Stimulated activated CD4-positive, alpha-beta T cell treated with anti-CD3 and anti-CD28 coated beads, Interleukin-12 subunit alpha, Interleukin-12 subunit beta, amount 100 ng/mL, for 24 hours (primary cell): ENCODE results near the gene ATP23.

Source experiments
- DNase-seq, 2 experiments: peaks; one replicate each; pipeline ENCODE4 v3.0.0-alpha.2; 2020; ENCODE audit warnings: low read depth in 2 of 2

ATP23 gene

GRCh38 chr12:57908511-57908910 lies 32.9 kb upstream of the ATP23 start:
- no peak for DNase-seq

- DNase-seq = no peak
Observed at GRCh38 chr12:57909056-57909455, 32.3 kb upstream of the ATP23 start.

GRCh38 chr12:57909611-57910010 lies 31.8 kb upstream of the ATP23 start:
- DNase-seq = no peak

GRCh38 chr12:57918147-57918546 lies 23.2 kb upstream of the ATP23 start:
- DNase-seq = no peak

- no peak for DNase-seq
Observed at GRCh38 chr12:57927086-57927485, 14.3 kb upstream of the ATP23 start.

- no peak for DNase-seq
Observed at GRCh38 chr12:57929092-57929830, 12.1 kb upstream of the ATP23 start.

GRCh38 chr12:57934819-57935218 lies 6.5 kb upstream of the ATP23 start:
- no peak for DNase-seq

GRCh38 chr12:57935331-57935730 lies 6.0 kb upstream of the ATP23 start:
- DNase-seq = no peak

GRCh38 chr12:57935839-57936512 lies 5.4 kb upstream of the ATP23 start:
- DNase-seq = peak; percentile 78 to 86

GRCh38 chr12:57936513-57936883 lies 4.9 kb upstream of the ATP23 start:
- no peak for DNase-seq

GRCh38 chr12:57939291-57939690 lies 2.1 kb upstream of the ATP23 start:
- DNase-seq = no peak

GRCh38 chr12:57940052-57940914 lies 1.1 kb upstream of the ATP23 start:
- no peak for DNase-seq

- no peak for DNase-seq
Observed at GRCh38 chr12:57940915-57941164, 527 bp upstream of the ATP23 start.

- no peak for DNase-seq
Observed at GRCh38 chr12:57943438-57944080, 2.2 kb downstream of the ATP23 start.

- no peak for DNase-seq
Observed at GRCh38 chr12:57944313-57945023, 3.1 kb downstream of the ATP23 start.

GRCh38 chr12:57952766-57953165 lies 11.4 kb downstream of the ATP23 start:
- no peak for DNase-seq

GRCh38 chr12:57954768-57955167 lies 13.4 kb downstream of the ATP23 start:
- no peak for DNase-seq

GRCh38 chr12:57958061-57958657 lies 16.8 kb downstream of the ATP23 start:
- DNase-seq = no peak

- no peak for DNase-seq
Observed at GRCh38 chr12:57964421-57964820, 23.1 kb downstream of the ATP23 start.

GRCh38 chr12:57965766-57966165 lies 24.4 kb downstream of the ATP23 start:
- DNase-seq = no peak

- no peak for DNase-seq
Observed at GRCh38 chr12:57966536-57966935, 25.2 kb downstream of the ATP23 start.
